ENCODE measurements around the gene LYG1.

GRCh38 chr2:99337113-99338028, 36.4 kb upstream of the LYG1 start, which contains the start of gene EIF5B:
- TF ChIP-seq CTCF (IDR thresholded peaks at IDR 0.05) = peak; percentile 58 to 69 (median 67)
- no peak for TF ChIP-seq EP300 (IDR thresholded peaks at IDR 0.05)
- peak; percentile 88 to 97 for TF ChIP-seq POLR2AphosphoS5 (IDR thresholded peaks at IDR 0.05)
- no peak for TF ChIP-seq POLR2A (IDR thresholded peaks at IDR 0.05; ENCODE audit: low read depth)

Measured in esophagus muscularis mucosa (tissue), 4 donors.